Caco-2 (cell line): ENCODE results near the gene SPOCK1. TPM values are rescaled to one million over a fixed set of nuclear protein-coding genes. Genes with fewer than 3 reads are reported as not detected.

Source experiments
- BruUV-seq: library from RNA; stranded (reverse); fragments of 400-500 nt; replicated peaks from 2 replicates; lab custom pipeline; 2021; lab: Mats Ljungman, UMichigan
- CTCF ChIA-PET: fragments of 300-600 bp; sonication (Branson Sonifier 250); formaldehyde crosslinking; loops from one replicate; lab custom pipeline; 2022; ENCODE audit warnings: antibody characterized with exemption; lab: Charles Lee
- POLR2A ChIA-PET: fragments of 300-600 bp; sonication (Branson Sonifier 250); formaldehyde crosslinking; loops from one replicate; lab custom pipeline; 2022; ENCODE audit warnings: antibody characterized with exemption; lab: Charles Lee
- DNase-seq, 2 experiments: peaks; one replicate each; pipeline versions ENCODE4 v3.0.0 to v3.0.0-alpha.2; 2020 to 2022
- H3K27me3 ChIP-seq: replicated peaks from 2 replicates; pipeline ENCODE4 v1.6.0; 2011; ENCODE audit warnings: low read length; ENCODE audit not compliant: control insufficient read depth, insufficient read depth
- H3K36me3 ChIP-seq: 2 replicates; pipeline ENCODE4 v1.5.1; 2011; ENCODE audit warnings: low read length; ENCODE audit not compliant: control insufficient read depth, insufficient read depth
- H3K4me1 ChIP-seq: fragments of 250-450 bp; sonication (Bioruptor Pico); 2 replicates; pipeline ENCODE4 v1.5.1; 2020; ENCODE audit warnings: mild to moderate bottlenecking
- H3K4me3 ChIP-seq: 2 replicates; pipeline ENCODE4 v1.5.1; 2011; ENCODE audit warnings: low read depth, mild to moderate bottlenecking, control low read depth, low read length
- H3K9me3 ChIP-seq: fragments of 250-450 bp; sonication (Bioruptor Pico); 2 replicates; pipeline ENCODE4 v1.5.1; 2020; ENCODE audit warnings: mild to moderate bottlenecking, moderate library complexity
- H3K27ac Mint-ChIP-seq: one replicate; pipeline ENCODE4 v1.8.0; 2022; ENCODE audit warnings: mixed read lengths; ENCODE audit not compliant: unreplicated experiment
- H3K27me3 Mint-ChIP-seq: one replicate; pipeline ENCODE4 v1.8.0; 2022; ENCODE audit warnings: mixed read lengths; ENCODE audit not compliant: insufficient read depth, unreplicated experiment
- H3K36me3 Mint-ChIP-seq: one replicate; pipeline ENCODE4 v1.8.0; 2022; ENCODE audit warnings: mild to moderate bottlenecking, mixed read lengths; ENCODE audit not compliant: insufficient read depth, unreplicated experiment
- H3K4me1 Mint-ChIP-seq: one replicate; pipeline ENCODE4 v1.8.0; 2022; ENCODE audit warnings: low read depth, mixed read lengths; ENCODE audit not compliant: unreplicated experiment
- H3K4me3 Mint-ChIP-seq: one replicate; pipeline ENCODE4 v1.8.0; 2022; ENCODE audit warnings: mild to moderate bottlenecking, moderate library complexity, mixed read lengths; ENCODE audit not compliant: unreplicated experiment
- H3K9me3 Mint-ChIP-seq: one replicate; pipeline ENCODE4 v1.8.0; 2022; ENCODE audit warnings: mixed read lengths; ENCODE audit not compliant: unreplicated experiment
- CTCF ChIP-seq, 2 experiments: fragments of 200-600 bp in 1 of 2; IDR thresholded peaks; 1 replicate in 1 of 2; 2 replicates in 1 of 2; pipeline versions ENCODE4 v1.5.1 to v1.8.0; 2011 to 2022; ENCODE audit warnings: antibody characterized with exemption in 1 of 2, control low read depth in 1 of 2, inconsistent platforms in 1 of 2, low read depth in 1 of 2, low read length in 1 of 2, mild to moderate bottlenecking in 1 of 2, moderate library complexity in 1 of 2; ENCODE audit not compliant: insufficient read depth in 1 of 2, severe bottlenecking in 1 of 2, unreplicated experiment in 1 of 2
- intact Hi-C: fragments of 100-400 bp; cut with micrococcal nuclease; formaldehyde crosslinking; loops from one replicate; pipeline ENCODE4 v1.10.0; 2022; ENCODE audit not compliant: unreplicated experiment
- total RNA-seq: library from RNA; stranded (reverse); gene quantifications from 2 replicates; pipeline ENCODE4 v1.2.3, GENCODE V29; 2022

SPOCK1 gene
- total RNA-seq, 1 experiment from 2014 or later, result not detected

GRCh38 chr5:137402436-137403187 lies 96.5 kb downstream of the SPOCK1 start:
- no peaks in the 10 kb centered on the region for H3K36me3 Mint-ChIP-seq
- POLR2A ChIA-PET, result no interaction called here

DNA sequence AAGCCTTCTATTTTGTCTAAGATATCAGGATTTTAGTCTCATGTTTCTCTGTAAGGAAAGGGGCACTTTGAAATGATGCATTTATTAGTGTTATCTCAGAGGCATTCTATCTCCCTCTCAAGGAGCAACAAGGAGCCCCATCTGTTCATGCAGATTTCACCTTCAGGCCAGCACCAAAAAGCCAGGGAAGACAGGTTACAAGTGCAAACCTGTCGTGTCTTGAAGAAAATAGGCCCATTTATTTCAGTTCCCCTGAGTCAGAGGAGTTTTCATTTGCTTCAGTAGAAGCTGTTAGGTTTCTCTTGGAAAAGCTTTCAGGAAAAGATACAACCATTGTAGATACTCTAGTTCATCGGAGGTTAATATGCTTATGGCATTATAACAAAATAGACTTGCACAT lies 97.2 kb downstream of the SPOCK1 start:
- Mint-ChIP-seq H3K27me3 (peaks cover 7% of the 10 kb centered on the region), H3K27ac (no peak overlapping the region), H3K36me3 (no peaks in the 10 kb centered on the region), H3K4me3 (no peak overlapping the region), H3K9me3 (no peaks in the 10 kb centered on the region), H3K4me1 (no peaks in the 10 kb centered on the region)
- H3K9me3 ChIP-seq, result no peaks in the 10 kb centered on the region
- no peak for TF ChIP-seq CTCF (IDR thresholded peaks at IDR 0.05; ENCODE audit: insufficient read depth in 1 of 2, low read depth in 1 of 2, low read length in 1 of 2, severe bottlenecking in 1 of 2, unreplicated experiment in 1 of 2)
- H3K4me1 ChIP-seq, result no peaks in the 10 kb centered on the region
- H3K27me3 ChIP-seq, result no peaks in the 10 kb centered on the region
- ChIA-PET CTCF (no interaction called here), POLR2A (no interaction called here)
- H3K36me3 ChIP-seq, result no peaks in the 10 kb centered on the region
- intact Hi-C loops, result no loop called here
- BruUV-seq, result no TSS peak
- DNase-seq, result no peak
- H3K4me3 ChIP-seq, result no peak overlapping the region

More at GRCh38 chr5:137402436-137403187, 96.5 kb downstream of the SPOCK1 start:
- Mint-ChIP-seq H3K4me1 (no peaks in the 10 kb centered on the region), H3K27ac (no peak overlapping the region), H3K9me3 (no peaks in the 10 kb centered on the region), H3K4me3 (no peak overlapping the region), H3K27me3 (peaks cover 9% of the 10 kb centered on the region)
- CTCF ChIA-PET, result no interaction called here
- Histone ChIP-seq H3K9me3 (no peaks in the 10 kb centered on the region), H3K27me3 (no peaks in the 10 kb centered on the region), H3K36me3 (no peaks in the 10 kb centered on the region), H3K4me1 (no peaks in the 10 kb centered on the region), H3K4me3 (no peak overlapping the region)
- intact Hi-C loops, result no loop called here
- DNase-seq, result no peak
- BruUV-seq, result no TSS peak
- TF ChIP-seq CTCF (IDR thresholded peaks at IDR 0.05; ENCODE audit: insufficient read depth in 1 of 2, low read depth in 1 of 2, low read length in 1 of 2, severe bottlenecking in 1 of 2, unreplicated experiment in 1 of 2), result no peak

- no peaks in the 10 kb centered on the region for H3K9me3 Mint-ChIP-seq
These were observed 98.6 kb downstream of the SPOCK1 start for GRCh38 chr5:137400571-137400970.

More at GRCh38 chr5:137400571-137400970, 98.6 kb downstream of the SPOCK1 start:
- intact Hi-C loops, result no loop called here
- Mint-ChIP-seq H3K27me3 (peaks cover 4% of the 10 kb centered on the region), H3K36me3 (no peaks in the 10 kb centered on the region), H3K27ac (no peak overlapping the region), H3K4me1 (no peaks in the 10 kb centered on the region), H3K4me3 (no peak overlapping the region)
- Histone ChIP-seq H3K27me3 (no peaks in the 10 kb centered on the region), H3K36me3 (no peaks in the 10 kb centered on the region), H3K4me3 (no peak overlapping the region), H3K9me3 (no peaks in the 10 kb centered on the region), H3K4me1 (no peaks in the 10 kb centered on the region)
- CTCF ChIA-PET, result no interaction called here
- BruUV-seq, result no TSS peak
- POLR2A ChIA-PET, result no interaction called here
- no peak for TF ChIP-seq CTCF (IDR thresholded peaks at IDR 0.05; ENCODE audit: insufficient read depth in 1 of 2, low read depth in 1 of 2, low read length in 1 of 2, severe bottlenecking in 1 of 2, unreplicated experiment in 1 of 2)
- DNase-seq, result no peak
